C4-2B (cell line): ENCODE data around the gene CTNNBL1.

ENCODE experiments used
- CTCF ChIP-seq: fragments of 450-650 bp; conservative IDR thresholded peaks from 2 replicates; pipeline ENCODE4 v1.5.1; 2017; ENCODE audit warnings: mild to moderate bottlenecking
- ZFX ChIP-seq: fragments of 450-650 bp; IDR thresholded peaks from 2 replicates; pipeline ENCODE4 v1.6.1; 2017

DNA sequence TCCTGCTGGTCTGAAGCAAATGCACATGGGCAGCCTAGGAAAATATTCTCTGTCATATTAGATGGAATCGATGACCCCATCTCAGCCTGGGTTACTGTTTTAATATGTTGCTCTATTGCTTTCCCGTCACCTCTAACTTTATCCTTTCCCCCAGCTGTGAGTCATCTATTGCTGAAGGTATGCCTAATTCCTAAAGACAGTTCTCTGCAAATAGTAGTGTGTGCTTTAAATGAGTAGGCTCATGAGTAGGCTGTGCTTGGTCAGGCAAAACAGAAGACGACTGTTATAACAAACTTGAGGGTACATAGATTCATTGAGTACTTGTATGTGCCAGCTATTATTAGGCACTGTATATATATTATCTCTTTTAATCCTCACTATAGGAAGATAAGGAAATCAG lies 47.2 kb downstream of the CTNNBL1 start:
- TF ChIP-seq CTCF (no peak), ZFX (no peak)
